BLaER1 treated with 17β-estradiol and CSF1 and Interleukin-3, amounts not matched to agents 10 nM and 100 nM (cell line): ENCODE data around the gene MOK.

Experiments used
- H3K27ac ChIP-seq, 11 experiments: shearing (Covaris generic); formaldehyde crosslinking; 2 replicates each; pipeline ENCODE4 v1.8.1; 2022
- H3K27me3 ChIP-seq, 11 experiments: shearing (Covaris generic); formaldehyde crosslinking; 2 replicates each; pipeline ENCODE4 v1.8.1; 2022
- H3K36me3 ChIP-seq, 11 experiments: shearing (Covaris generic); formaldehyde crosslinking; 2 replicates each; pipeline ENCODE4 v1.8.1; 2022
- H3K4me1 ChIP-seq, 10 experiments: shearing (Covaris generic); formaldehyde crosslinking; 2 replicates each; pipeline ENCODE4 v1.8.1; 2022
- H3K4me2 ChIP-seq, 11 experiments: shearing (Covaris generic); formaldehyde crosslinking; 2 replicates each; pipeline ENCODE4 v1.8.1; 2022
- H3K4me3 ChIP-seq, 10 experiments: shearing (Covaris generic); formaldehyde crosslinking; 2 replicates each; pipeline ENCODE4 v1.8.1; 2022
- H3K9ac ChIP-seq, 11 experiments: shearing (Covaris generic); formaldehyde crosslinking; 2 replicates each; pipeline ENCODE4 v1.8.1; 2022
- H3K9me3 ChIP-seq, 11 experiments: shearing (Covaris generic); formaldehyde crosslinking; replicated peaks in 1 of 11; 2 replicates each; pipeline ENCODE4 v1.8.1; 2022
- H4K20me1 ChIP-seq, 11 experiments: shearing (Covaris generic); formaldehyde crosslinking; 2 replicates each; pipeline ENCODE4 v1.8.1; 2022
- Cebpa-rat ChIP-seq, 11 experiments: shearing (Covaris generic); IDR thresholded peaks; 2 replicates each; pipeline ENCODE4 v1.8.1; 2022

MOK gene

DNA sequence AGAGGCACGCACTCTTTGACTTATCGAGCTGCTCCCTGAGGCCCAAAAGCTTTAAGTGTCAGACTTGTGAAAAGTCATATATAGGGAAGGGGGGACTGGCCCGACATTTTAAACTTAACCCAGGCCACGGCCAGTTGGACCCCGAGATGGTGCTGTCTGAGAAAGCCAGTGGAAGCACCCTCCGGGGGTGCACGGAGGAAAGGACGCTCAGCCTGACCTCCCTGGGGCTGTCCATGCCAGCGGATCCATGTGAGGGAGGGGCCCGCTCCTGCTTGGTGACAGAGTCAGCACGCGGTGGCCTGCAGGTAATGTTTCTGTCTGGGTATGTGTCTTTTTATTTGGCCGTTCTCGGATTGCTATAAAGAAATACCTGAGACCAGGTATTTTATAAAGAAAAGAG lies 21.6 kb upstream of the MOK start:
- no peak overlapping the region for H3K4me3 ChIP-seq
- no peaks in the 10 kb centered on the region for H3K9me3 ChIP-seq
- no peak for TF ChIP-seq Cebpa-rat (IDR thresholded peaks at IDR 0.05)
- no peaks in the 10 kb centered on the region for H3K27me3 ChIP-seq
- H3K9ac ChIP-seq, result no peak overlapping the region
- H3K4me1 ChIP-seq, result peaks cover 0 to 16% (median 12%) of the 10 kb centered on the region in 10 experiments; a peak in 15 of 20 replicates
- no peak overlapping the region for H3K4me2 ChIP-seq
- no peak overlapping the region for H3K27ac ChIP-seq
- H4K20me1 ChIP-seq, result peaks cover 0 to 8% (median 0%) of the 10 kb centered on the region in 11 experiments; a peak in 4 of 22 replicates
- peaks cover 23 to 64% (median 41%) of the 10 kb centered on the region in 11 experiments for H3K36me3 ChIP-seq

DNA sequence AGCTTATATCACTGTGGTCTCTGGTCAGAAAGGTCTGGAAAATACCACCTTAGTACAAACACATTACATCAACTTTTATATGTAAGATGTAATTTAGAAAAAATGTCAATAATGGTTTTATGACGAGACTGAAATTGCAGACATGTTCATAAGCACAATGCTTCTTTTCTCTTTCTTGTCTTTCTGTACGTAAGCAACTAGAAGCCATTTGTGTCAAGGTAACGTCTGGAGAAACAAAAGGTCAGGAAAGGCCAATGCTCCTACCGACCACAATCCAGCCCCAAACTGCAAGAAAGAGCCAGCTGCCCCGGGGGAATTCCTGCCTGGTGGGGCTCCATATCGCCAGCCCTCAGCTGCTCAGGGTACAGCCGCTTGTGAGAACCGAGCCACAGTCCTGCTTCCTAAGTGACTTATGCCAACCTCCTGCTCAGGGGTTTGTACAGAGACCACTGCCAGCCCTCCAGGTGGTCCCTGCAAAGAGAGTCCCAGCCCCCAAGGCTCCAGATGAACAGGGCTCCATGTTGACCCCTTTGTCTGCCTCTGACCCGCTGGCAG lies 20.9 kb upstream of the MOK start:
- Histone ChIP-seq H3K9ac (0 out of 22 replicates have a peak overlapping the region, but pooled peaks of 1 of the 11 experiments have one; percentile 5), H3K4me1 (peaks cover 5 to 21% (median 17%) of the 10 kb centered on the region in 10 experiments), H3K27ac (no peak overlapping the region), H3K4me3 (no peak overlapping the region), H3K9me3 (no peaks in the 10 kb centered on the region), H3K4me2 (no peak overlapping the region), H3K27me3 (no peaks in the 10 kb centered on the region), H3K36me3 (peaks cover 18 to 62% (median 33%) of the 10 kb centered on the region in 11 experiments), H4K20me1 (peaks cover 0 to 8% (median 0%) of the 10 kb centered on the region in 11 experiments; a peak in 4 of 22 replicates)
- no peak for TF ChIP-seq Cebpa-rat (IDR thresholded peaks at IDR 0.05)

DNA sequence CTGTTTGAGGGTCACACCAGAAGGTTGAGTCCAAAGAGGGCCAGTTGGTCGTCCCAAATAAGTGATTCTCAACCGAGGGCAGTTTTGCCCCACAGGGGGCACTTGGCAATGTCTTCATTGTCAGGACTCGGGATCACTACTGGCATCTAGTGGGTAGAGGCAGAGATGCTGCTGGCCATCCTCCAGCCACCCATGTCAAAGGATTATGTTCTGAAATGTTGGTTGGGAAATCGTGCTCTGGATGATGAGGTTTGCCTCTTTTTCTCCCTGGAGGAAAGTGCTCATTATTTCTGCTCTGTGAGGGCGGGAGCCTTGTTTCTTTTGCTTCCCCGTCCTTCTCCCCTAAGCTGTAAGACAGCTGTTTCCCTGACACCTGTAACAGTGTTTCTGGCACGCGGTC lies 18.1 kb upstream of the MOK start:
- Histone ChIP-seq H3K27me3 (no peaks in the 10 kb centered on the region), H3K9ac (peak overlapping the region in 3 of 11 experiments; percentile 27 to 39 (median 37); a peak in 5 of 22 replicates), H3K9me3 (no peaks in the 10 kb centered on the region), H3K4me3 (no peak overlapping the region), H4K20me1 (peaks cover 0 to 8% (median 0%) of the 10 kb centered on the region in 11 experiments; a peak in 4 of 22 replicates), H3K4me1 (peaks cover 22 to 40% (median 35%) of the 10 kb centered on the region in 10 experiments), H3K27ac (peak overlapping the region in 6 of 11 experiments; percentile 3 to 67 (median 35); a peak in 8 of 22 replicates), H3K36me3 (peaks cover 18 to 52% (median 27%) of the 10 kb centered on the region in 11 experiments), H3K4me2 (peak overlapping the region in 7 of 11 experiments; percentile 34 to 67 (median 54); a peak in 14 of 22 replicates)
- TF ChIP-seq Cebpa-rat (IDR thresholded peaks at IDR 0.05), result peak in 2 of 11 experiments; percentile 57 to 72; a peak in 3 of 22 replicates

DNA sequence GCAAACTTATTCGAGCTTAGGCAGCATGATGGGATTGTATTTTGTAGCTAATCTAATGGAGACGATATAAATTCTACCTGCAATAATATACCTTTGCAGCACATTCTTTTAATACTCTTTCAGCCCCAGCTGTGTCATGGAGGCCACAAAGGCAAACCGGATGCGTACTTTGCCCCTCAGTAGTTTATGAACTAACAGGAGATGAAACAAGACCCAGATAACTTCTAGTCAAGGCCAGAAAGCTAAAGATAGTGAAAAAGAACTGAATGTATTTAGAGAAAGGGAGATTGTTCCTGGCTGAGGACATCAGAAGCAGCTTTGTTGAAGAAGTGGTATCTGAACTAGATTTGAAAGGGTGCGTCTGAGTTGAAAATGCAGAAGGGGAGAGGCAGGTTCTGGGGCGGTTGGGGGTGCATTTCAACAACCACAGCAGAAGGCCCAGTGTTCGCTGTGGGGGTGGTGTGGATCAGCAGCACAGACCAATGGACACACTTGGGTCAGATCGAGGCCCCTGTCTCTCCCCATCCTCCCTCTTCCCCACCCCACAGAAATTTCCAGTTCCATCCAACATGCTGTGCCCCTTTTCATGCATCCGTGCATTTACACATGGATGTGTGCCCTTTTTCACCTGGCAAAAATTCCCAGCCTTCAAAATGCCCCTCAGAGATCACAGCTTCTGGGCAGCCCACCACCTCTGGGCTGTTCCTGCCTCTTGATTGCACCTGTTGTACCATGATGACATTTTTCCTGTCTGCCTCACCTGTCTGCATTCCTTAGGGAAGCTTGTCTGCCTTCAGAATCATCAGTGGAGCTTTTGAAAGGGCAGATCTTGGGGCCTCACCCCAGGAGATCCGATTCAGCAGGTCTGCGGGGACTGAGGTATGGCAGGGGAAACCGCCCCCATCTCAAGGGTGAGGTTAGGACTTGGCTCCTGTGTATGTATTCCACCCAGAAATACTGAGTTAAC lies 16.8 kb upstream of the MOK start:
- Histone ChIP-seq H3K4me2 (peak overlapping the region in 6 of 11 experiments; percentile 82 to 94 (median 90); a peak in 7 of 22 replicates), H3K9me3 (no peaks in the 10 kb centered on the region), H4K20me1 (peaks cover 0 to 8% (median 0%) of the 10 kb centered on the region in 11 experiments; a peak in 4 of 22 replicates), H3K27me3 (no peaks in the 10 kb centered on the region), H3K4me1 (peaks cover 31 to 51% (median 45%) of the 10 kb centered on the region in 10 experiments), H3K9ac (peak overlapping the region in 8 of 11 experiments; percentile 14 to 97 (median 94); a peak in 4 of 22 replicates), H3K4me3 (no peak overlapping the region), H3K36me3 (peaks cover 15 to 40% (median 22%) of the 10 kb centered on the region in 11 experiments), H3K27ac (no peak overlapping the region)
- no peak for TF ChIP-seq Cebpa-rat (IDR thresholded peaks at IDR 0.05)

DNA sequence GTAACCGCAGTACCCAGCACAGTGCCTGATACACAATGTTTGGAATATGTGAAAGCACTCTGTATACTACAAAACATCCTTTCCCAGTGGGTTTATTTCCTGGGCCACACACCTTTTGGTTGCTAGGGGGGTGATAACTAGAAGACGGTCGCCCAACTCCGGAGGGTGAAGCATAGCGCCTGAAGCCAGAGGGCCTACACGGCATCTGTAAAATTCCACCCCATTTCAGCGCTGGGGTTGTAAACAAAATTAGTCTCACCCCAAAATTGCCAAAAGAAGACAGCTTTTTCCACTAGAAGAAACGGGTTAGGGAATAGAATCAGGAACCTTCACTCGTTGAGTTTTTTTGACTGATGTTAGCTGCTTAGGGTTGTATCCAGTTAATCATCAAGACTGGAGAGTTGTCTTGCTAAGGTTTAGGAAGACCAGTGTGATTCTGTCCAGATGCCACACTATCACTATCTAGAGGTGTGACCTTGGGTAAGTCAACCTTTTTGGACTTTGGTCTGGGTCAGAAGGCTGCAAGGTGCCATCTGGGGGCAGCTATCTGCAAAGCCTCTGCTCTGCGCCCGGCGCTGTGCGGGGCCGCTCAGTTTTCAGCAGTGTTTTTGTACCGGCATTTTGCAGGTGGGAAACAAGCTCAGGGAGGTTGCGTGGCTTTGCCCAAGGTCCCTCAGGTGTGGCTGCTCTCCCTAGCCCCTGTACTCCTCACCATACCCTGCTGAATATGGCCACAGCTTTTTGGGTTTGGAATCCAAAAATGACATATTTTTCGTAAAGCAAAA lies 15.9 kb upstream of the MOK start:
- Histone ChIP-seq H3K36me3 (peaks cover 6 to 32% (median 14%) of the 10 kb centered on the region in 11 experiments), H3K4me1 (peaks cover 38 to 59% (median 52%) of the 10 kb centered on the region in 10 experiments), H3K9me3 (no peaks in the 10 kb centered on the region), H3K9ac (peak overlapping the region; percentile 89 to 98 (median 94)), H3K4me3 (peak overlapping the region; percentile 86 to 99 (median 94)), H3K27ac (peak overlapping the region; percentile 88 to 96 (median 92); a peak in 19 of 22 replicates), H3K4me2 (peak overlapping the region; percentile 82 to 96 (median 92)), H3K27me3 (no peaks in the 10 kb centered on the region), H4K20me1 (peaks cover 0 to 8% (median 0%) of the 10 kb centered on the region in 11 experiments; a peak in 4 of 22 replicates)
- TF ChIP-seq Cebpa-rat (IDR thresholded peaks at IDR 0.05), result no peak

DNA sequence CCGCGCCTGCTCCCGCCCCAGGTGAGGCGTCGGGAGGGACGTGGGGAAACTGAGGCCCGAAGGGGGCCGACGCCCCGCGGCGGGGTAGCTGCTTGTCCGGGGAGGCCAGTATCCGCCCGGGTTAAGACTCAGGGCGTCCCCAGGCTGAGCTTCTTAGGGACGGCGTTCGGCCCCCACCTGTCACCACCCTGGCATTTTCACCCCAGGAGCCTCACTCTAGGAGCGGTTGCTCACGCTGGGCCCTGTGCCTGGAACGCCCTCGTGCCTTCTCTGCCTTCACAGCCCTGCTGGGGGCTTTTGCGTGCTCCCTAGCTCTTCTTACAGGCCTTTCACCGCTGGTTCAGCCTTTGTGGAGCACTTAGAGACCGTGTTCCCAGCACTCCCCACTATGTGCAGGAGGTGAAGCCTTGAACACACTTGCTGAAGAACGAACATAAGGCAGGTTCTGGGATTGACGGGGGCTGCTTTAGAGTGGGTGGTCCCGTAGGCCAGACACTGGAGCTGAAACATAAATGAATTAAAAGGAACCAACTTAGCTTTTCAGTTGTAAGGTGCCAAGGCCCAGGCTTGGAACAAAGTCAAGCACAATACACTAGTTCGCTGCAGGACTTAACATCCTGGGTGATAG lies 15.2 kb upstream of the MOK start:
- H3K27ac ChIP-seq, result peak overlapping the region; percentile 88 to 96 (median 92)
- no peaks in the 10 kb centered on the region for H3K9me3 ChIP-seq
- peaks cover 41 to 66% (median 58%) of the 10 kb centered on the region in 10 experiments for H3K4me1 ChIP-seq
- peaks cover 0 to 8% (median 0%) of the 10 kb centered on the region in 11 experiments; a peak in 4 of 22 replicates for H4K20me1 ChIP-seq
- H3K36me3 ChIP-seq, result peaks cover 0 to 25% (median 9%) of the 10 kb centered on the region in 11 experiments; a peak in 9 of 22 replicates
- TF ChIP-seq Cebpa-rat (IDR thresholded peaks at IDR 0.05), result no peak
- no peaks in the 10 kb centered on the region for H3K27me3 ChIP-seq
- peak overlapping the region; percentile 82 to 96 (median 92) for H3K4me2 ChIP-seq
- peak overlapping the region; percentile 86 to 99 (median 94) for H3K4me3 ChIP-seq
- peak overlapping the region; percentile 89 to 98 (median 94) for H3K9ac ChIP-seq

DNA sequence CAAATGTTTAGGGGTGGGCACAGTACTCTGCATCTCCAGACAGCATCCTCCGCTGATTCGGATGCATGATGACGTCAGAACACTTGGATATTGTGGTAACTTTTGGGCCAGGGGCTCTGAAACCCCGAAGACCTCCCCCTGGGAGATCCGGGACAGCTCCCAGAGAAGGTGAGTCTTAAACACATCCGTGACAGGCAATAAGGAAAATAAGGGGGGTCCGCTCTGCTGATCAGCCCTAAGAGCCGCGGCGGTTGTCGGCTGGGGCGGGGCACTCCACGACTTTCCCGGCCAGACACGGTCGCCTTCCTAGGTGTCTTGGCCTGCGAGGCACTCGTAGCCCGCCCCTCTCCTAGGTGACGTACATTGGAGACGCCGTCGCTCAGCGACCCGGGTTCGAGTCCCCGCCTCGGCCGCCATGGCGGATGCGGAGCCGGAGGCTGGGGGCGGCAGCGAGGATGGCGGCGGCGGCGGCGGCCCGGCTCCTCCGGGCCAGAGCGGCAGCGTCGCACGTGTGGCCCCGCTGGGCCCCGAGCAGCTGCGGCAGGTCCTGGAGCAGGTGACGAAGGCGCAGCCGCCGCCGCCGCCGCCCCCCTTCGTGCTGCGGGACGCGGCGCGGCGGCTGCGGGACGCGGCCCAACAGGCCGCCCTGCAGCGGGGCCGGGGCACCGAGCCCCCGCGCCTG lies 14.5 kb upstream of the MOK start, which contains the start of gene ZNF839:
ZNF839 (plus strand) TSS at position 396 of the 682 bp plus-strand sequence; CDS start at position 416, 20 bp downstream.
- Histone ChIP-seq H3K27me3 (no peaks in the 10 kb centered on the region), H3K36me3 (peaks cover 0 to 18% (median 5%) of the 10 kb centered on the region in 11 experiments; a peak in 8 of 22 replicates), H3K4me1 (peaks cover 41 to 73% (median 64%) of the 10 kb centered on the region in 10 experiments), H3K9me3 (no peaks in the 10 kb centered on the region), H4K20me1 (peaks cover 0 to 8% (median 0%) of the 10 kb centered on the region in 11 experiments; a peak in 4 of 22 replicates), H3K4me3 (peak within 1 kb of the TSS; percentile 86 to 99 (median 94)), H3K27ac (peak within 1 kb of the TSS; percentile 88 to 96 (median 92)), H3K4me2 (peak within 1 kb of the TSS; percentile 82 to 96 (median 92)), H3K9ac (peak within 1 kb of the TSS; percentile 89 to 98 (median 94))
- no peak for TF ChIP-seq Cebpa-rat (IDR thresholded peaks at IDR 0.05)
